Parathyroid adenoma (tissue), 2 donors: ENCODE measurements around the gene PEBP1.

Experiments
- H2AFZ ChIP-seq: fragments of 300-600 bp; sonication (generic); one replicate; pipeline ENCODE4 v1.7.0; 2017; ENCODE audit warnings: antibody characterized with exemption, mild to moderate bottlenecking
- H3K27ac ChIP-seq: fragments of 300-600 bp; sonication (generic); one replicate; pipeline ENCODE4 v1.7.0; 2017
- H3K27me3 ChIP-seq: fragments of 300-600 bp; sonication (generic); one replicate; pipeline ENCODE4 v1.7.0; 2017; ENCODE audit warnings: low read length; ENCODE audit not compliant: control insufficient read depth, insufficient read depth
- H3K36me3 ChIP-seq: fragments of 300-600 bp; sonication (generic); one replicate; pipeline ENCODE4 v1.7.0; 2017; ENCODE audit warnings: low read length; ENCODE audit not compliant: control insufficient read depth, insufficient read depth
- H3K4me1 ChIP-seq: fragments of 300-600 bp; sonication (generic); one replicate; pipeline ENCODE4 v1.7.0; 2017; ENCODE audit warnings: control low read depth
- H3K4me2 ChIP-seq: fragments of 300-600 bp; sonication (generic); one replicate; pipeline ENCODE4 v1.7.0; 2017; ENCODE audit warnings: low read length
- H3K4me3 ChIP-seq: fragments of 300-600 bp; sonication (generic); one replicate; pipeline ENCODE4 v1.7.0; 2017; ENCODE audit warnings: low read depth, low read length
- H3K79me2 ChIP-seq: fragments of 300-600 bp; sonication (generic); one replicate; pipeline ENCODE4 v1.7.0; 2017; ENCODE audit warnings: control low read depth
- H3K9ac ChIP-seq: fragments of 300-600 bp; sonication (generic); one replicate; pipeline ENCODE4 v1.7.0; 2017; ENCODE audit warnings: mild to moderate bottlenecking
- H3K9me3 ChIP-seq: fragments of 300-600 bp; sonication (generic); one replicate; pipeline ENCODE4 v1.7.0; 2017; ENCODE audit warnings: low read length; ENCODE audit not compliant: control insufficient read depth
- TF ChIP-seq, protein P1 (sequence below): fragments of 300-600 bp; sonication (generic); IDR thresholded peaks from one replicate; pipeline ENCODE4 v1.7.0; 2017; ENCODE audit warnings: antibody characterized with exemption, mild to moderate bottlenecking
- donor health status: primary hyperparathyroidism.

The PEBP1 gene

DNA sequence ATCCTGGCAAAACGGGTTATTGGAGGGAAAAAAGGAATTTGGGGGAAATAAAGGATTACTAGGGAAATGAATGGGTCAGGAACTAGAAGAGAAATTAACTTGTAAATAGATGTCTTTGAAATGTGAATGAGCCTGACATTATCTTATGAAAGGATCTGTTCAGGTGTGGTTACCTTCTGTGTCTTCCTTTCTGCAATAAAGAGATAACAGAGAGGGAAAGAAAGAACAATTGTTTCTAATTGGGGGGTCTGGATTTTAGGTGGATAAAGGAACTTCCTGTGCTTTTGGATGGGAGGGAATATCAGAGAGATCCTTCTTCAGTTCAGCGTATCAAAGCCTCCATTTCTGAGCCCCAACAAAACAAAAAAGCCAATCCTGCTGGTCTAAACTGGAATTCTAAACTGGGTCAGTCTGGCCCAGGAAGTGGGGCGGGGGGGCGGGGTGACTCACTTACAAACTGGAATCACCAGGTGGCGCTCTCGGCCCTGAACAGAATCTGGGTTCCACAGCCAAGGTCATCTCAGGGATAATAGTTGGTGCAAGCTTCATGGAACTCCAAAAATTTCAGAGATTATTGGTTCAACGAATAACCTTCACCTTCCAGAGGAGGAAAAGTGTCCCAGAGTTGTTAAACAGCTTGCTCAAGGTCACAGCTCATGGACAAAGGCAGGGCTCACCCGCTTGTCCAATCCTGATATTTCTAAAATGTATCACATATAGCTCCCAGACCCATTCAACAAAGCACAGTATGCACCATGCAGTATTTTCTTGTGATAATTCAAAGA, 15.2 kb upstream of the PEBP1 start:
- Histone ChIP-seq H3K4me3 (peak overlapping the region; percentile 7), H3K27ac (peak overlapping the region; percentile 68), H3K27me3 (no peaks in the 10 kb centered on the region), H3K9me3 (no peaks in the 10 kb centered on the region), H3K36me3 (no peaks in the 10 kb centered on the region), H2AFZ (peak overlapping the region; percentile 68), H3K79me2 (no peaks in the 10 kb centered on the region), H3K4me2 (peak overlapping the region; percentile 67), H3K4me1 (peaks cover 4% of the 10 kb centered on the region), H3K9ac (no peak overlapping the region)
- TF ChIP-seq, protein P1, sequence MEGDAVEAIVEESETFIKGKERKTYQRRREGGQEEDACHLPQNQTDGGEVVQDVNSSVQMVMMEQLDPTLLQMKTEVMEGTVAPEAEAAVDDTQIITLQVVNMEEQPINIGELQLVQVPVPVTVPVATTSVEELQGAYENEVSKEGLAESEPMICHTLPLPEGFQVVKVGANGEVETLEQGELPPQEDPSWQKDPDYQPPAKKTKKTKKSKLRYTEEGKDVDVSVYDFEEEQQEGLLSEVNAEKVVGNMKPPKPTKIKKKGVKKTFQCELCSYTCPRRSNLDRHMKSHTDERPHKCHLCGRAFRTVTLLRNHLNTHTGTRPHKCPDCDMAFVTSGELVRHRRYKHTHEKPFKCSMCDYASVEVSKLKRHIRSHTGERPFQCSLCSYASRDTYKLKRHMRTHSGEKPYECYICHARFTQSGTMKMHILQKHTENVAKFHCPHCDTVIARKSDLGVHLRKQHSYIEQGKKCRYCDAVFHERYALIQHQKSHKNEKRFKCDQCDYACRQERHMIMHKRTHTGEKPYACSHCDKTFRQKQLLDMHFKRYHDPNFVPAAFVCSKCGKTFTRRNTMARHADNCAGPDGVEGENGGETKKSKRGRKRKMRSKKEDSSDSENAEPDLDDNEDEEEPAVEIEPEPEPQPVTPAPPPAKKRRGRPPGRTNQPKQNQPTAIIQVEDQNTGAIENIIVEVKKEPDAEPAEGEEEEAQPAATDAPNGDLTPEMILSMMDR, result peak; percentile 34

DNA sequence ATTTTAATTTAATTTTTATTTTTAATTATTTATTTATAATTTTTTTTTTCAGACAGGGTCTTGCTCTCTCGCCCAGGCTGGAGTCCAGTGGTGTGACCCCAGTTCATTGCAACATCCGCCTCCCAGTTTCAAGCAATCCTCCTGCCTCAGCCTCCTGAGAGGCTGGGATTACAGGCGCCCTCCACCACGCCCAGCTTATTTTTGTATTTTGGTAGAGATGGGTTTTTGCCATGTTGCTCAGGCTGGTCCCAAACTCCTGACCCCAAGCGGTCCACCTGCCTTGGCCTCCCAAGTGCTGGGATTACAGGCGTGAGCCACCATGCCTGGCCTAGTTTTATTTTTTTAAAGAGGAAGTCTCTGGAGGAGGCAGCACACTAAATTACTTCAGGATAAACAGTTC, 13.7 kb upstream of the PEBP1 start:
- no peaks in the 10 kb centered on the region for H3K36me3 ChIP-seq
- no peaks in the 10 kb centered on the region for H3K27me3 ChIP-seq
- H3K79me2 ChIP-seq, result no peaks in the 10 kb centered on the region
- TF ChIP-seq, protein P1, result no peak
- no peaks in the 10 kb centered on the region for H3K9me3 ChIP-seq
- H2AFZ ChIP-seq, result no peak overlapping the region
- H3K4me1 ChIP-seq, result peaks cover 4% of the 10 kb centered on the region
- H3K27ac ChIP-seq, result no peak overlapping the region
- H3K9ac ChIP-seq, result no peak overlapping the region
- H3K4me2 ChIP-seq, result no peak overlapping the region
- H3K4me3 ChIP-seq, result no peak overlapping the region

DNA sequence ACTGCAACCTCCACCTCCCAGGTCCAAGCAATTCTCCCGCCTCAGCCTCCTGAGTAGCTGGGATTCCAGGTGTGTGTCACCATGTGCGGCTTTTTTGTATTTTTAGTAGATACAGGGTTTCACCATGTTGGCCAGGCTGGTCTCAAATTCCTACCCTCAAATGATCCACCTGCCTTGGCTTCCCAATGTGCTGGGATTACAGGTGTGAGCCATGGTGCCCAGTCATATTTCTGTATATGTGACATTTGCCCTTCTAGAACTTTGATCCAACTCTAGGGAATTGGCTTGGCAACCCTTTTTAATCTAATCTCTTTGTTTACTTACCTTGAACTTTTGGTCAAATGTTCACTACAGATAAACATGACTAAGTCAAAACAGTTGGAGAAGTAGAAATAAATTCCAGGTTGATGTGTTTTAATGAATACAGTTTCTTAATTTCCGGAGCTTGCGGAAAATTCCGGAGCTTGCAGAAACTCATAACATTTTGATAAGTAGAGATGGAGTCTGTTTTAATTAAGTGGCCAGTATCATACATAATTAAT, 11.5 kb upstream of the PEBP1 start:
- Histone ChIP-seq H3K9me3 (no peaks in the 10 kb centered on the region), H3K27ac (no peak overlapping the region)

DNA sequence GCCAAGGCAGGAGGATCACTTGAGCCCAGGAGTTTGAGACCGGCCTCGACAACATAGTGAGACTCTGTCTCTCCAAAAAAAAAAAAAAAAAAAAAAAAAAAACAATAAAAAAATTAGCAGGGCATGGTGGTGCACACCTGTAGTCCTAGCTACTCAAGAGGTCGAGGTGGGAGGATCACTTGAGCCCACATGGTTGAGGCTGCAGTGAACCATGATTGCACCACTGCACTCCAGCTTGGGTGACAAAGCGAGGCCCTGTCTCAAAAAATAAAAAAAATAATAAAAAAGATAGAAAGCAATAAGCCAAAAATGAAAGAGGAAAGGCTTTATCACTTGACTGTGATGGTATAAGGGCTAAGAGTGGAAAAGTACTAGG, 10.2 kb upstream of the PEBP1 start:
- H3K27ac ChIP-seq, result peak overlapping the region; percentile 74
- no peak overlapping the region for H3K9ac ChIP-seq
- TF ChIP-seq, protein P1, result no peak

More for the DNA sequence above, 11.5 kb upstream of the PEBP1 start:
- Histone ChIP-seq H2AFZ (no peak overlapping the region), H3K36me3 (no peaks in the 10 kb centered on the region), H3K79me2 (peaks cover 3% of the 10 kb centered on the region), H3K27me3 (no peaks in the 10 kb centered on the region), H3K4me1 (peaks cover 4% of the 10 kb centered on the region), H3K4me3 (no peak overlapping the region), H3K9ac (no peak overlapping the region), H3K4me2 (no peak overlapping the region)
- TF ChIP-seq, protein P1, result no peak

More for the DNA sequence above, 10.2 kb upstream of the PEBP1 start:
- peak overlapping the region; percentile 20 for H3K4me2 ChIP-seq
- H3K27me3 ChIP-seq, result no peaks in the 10 kb centered on the region
- no peak overlapping the region for H3K4me3 ChIP-seq
- peaks cover 5% of the 10 kb centered on the region for H3K79me2 ChIP-seq
- no peaks in the 10 kb centered on the region for H3K36me3 ChIP-seq
- no peaks in the 10 kb centered on the region for H3K9me3 ChIP-seq
- H2AFZ ChIP-seq, result peak overlapping the region; percentile 89
- H3K4me1 ChIP-seq, result peaks cover 4% of the 10 kb centered on the region
